ENCODE results near the gene NFKBIE. TPM values are rescaled to one million over a fixed set of nuclear protein-coding genes. Genes with fewer than 3 reads are reported as not detected.

NFKBIE gene
- total and polyA plus RNA-seq, 2 of the 13 experiments (the other 11 are each of a cell fraction or from before 2014, with no cell fraction given) = 6.7 to 14.5 TPM

DNA sequence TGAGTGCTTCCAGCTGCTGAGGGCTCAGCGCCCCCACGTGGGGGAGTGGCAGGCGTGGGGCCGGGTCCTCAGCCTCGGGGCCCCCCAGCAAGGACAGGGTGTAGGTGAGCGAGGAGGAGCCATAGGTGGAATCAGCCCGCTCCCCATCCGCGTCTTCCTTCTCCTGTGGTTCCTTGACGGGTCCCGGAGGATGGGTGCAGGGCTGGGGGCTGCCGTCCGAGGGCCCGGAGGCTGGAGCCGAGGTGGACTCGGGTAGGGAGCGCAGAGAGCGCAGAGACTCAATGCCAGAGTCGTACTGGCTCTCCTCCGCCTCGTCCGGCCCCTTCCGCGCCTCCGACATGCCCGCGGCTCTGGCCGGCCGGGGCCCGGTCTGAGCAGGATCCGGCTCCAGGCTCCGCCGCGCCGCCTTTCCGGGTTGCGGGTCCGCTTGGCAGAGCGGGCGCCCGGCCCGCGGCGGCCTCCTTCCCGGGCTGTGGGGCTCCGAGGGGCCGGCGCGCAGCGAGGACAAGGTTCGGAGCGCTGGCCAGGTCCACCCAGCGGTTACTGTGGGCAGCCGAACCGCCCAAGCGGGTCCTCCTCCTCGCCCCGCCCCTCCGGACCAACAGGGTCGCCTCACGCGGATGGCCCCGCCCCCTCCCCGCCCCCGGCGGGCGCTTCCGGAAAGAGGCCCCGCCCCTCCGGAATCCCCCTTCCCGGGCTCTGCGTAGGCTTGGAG lies at the start of gene NFKBIE (continued):
- TF ChIP-seq, protein P1, sequence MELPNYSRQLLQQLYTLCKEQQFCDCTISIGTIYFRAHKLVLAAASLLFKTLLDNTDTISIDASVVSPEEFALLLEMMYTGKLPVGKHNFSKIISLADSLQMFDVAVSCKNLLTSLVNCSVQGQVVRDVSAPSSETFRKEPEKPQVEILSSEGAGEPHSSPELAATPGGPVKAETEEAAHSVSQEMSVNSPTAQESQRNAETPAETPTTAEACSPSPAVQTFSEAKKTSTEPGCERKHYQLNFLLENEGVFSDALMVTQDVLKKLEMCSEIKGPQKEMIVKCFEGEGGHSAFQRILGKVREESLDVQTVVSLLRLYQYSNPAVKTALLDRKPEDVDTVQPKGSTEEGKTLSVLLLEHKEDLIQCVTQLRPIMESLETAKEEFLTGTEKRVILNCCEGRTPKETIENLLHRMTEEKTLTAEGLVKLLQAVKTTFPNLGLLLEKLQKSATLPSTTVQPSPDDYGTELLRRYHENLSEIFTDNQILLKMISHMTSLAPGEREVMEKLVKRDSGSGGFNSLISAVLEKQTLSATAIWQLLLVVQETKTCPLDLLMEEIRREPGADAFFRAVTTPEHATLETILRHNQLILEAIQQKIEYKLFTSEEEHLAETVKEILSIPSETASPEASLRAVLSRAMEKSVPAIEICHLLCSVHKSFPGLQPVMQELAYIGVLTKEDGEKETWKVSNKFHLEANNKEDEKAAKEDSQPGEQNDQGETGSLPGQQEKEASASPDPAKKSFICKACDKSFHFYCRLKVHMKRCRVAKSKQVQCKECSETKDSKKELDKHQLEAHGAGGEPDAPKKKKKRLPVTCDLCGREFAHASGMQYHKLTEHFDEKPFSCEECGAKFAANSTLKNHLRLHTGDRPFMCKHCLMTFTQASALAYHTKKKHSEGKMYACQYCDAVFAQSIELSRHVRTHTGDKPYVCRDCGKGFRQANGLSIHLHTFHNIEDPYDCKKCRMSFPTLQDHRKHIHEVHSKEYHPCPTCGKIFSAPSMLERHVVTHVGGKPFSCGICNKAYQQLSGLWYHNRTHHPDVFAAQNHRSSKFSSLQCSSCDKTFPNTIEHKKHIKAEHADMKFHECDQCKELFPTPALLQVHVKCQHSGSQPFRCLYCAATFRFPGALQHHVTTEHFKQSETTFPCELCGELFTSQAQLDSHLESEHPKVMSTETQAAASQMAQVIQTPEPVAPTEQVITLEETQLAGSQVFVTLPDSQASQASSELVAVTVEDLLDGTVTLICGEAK (IDR thresholded peaks at IDR 0.05) = no peak
- TF ChIP-seq, protein P1 (CRISPR knock-in tag; IDR thresholded peaks at IDR 0.05) = no peak; the same call in 1 of the 2 replicates
- TF ChIP-seq SSRP1 (CRISPR knock-in tag; IDR thresholded peaks at IDR 0.05) = no peak
- peak; percentile 76; the same call in 1 of the 2 replicates for TF ChIP-seq ZNF230 (CRISPR knock-in tag; IDR thresholded peaks at IDR 0.05)
- no peak for TF ChIP-seq ZNF136 (CRISPR knock-in tag; IDR thresholded peaks at IDR 0.05; ENCODE audit: low read depth)
- TF ChIP-seq ZNF747 (CRISPR knock-in tag; IDR thresholded peaks at IDR 0.05; ENCODE audit: borderline replicate concordance) = no peak
- TF ChIP-seq ZNF569 (CRISPR knock-in tag; IDR thresholded peaks at IDR 0.05; ENCODE audit: borderline replicate concordance) = no peak
- no peak for TF ChIP-seq SRSF4 (IDR thresholded peaks at IDR 0.05; ENCODE audit: low read depth, low read length, poor library complexity, severe bottlenecking)
- TF ChIP-seq, protein P2, sequence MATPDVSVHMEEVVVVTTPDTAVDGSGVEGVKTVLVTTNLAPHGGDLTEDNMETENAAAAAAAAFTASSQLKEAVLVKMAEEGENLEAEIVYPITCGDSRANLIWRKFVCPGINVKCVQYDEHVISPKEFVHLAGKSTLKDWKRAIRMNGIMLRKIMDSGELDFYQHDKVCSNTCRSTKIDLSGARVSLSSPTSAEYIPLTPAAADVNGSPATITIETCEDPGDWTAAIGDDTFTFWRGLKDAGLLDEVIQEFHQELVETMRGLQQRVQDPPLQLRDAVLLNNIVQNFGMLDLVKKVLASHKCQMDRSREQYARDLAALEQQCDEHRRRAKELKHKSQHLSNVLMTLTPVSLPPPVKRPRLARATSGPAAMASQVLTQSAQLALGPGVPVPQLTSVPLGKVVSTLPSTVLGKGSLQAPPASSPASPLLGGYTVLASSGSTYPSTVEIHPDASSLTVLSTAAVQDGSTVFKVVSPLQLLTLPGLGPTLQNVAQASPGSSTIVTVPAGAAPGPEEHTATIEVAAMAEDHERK (CRISPR knock-in tag; IDR thresholded peaks at IDR 0.05; ENCODE audit: low read depth) = no peak
- TF ChIP-seq, protein P3, sequence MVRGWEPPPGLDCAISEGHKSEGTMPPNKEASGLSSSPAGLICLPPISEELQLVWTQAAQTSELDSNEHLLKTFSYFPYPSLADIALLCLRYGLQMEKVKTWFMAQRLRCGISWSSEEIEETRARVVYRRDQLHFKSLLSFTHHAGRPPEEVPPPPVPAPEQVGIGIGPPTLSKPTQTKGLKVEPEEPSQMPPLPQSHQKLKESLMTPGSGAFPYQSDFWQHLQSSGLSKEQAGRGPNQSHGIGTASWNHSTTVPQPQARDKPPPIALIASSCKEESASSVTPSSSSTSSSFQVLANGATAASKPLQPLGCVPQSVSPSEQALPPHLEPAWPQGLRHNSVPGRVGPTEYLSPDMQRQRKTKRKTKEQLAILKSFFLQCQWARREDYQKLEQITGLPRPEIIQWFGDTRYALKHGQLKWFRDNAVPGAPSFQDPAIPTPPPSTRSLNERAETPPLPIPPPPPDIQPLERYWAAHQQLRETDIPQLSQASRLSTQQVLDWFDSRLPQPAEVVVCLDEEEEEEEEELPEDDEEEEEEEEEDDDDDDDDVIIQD (CRISPR knock-in tag; IDR thresholded peaks at IDR 0.05; ENCODE audit: low read depth) = no peak
- TF ChIP-seq, protein P4, sequence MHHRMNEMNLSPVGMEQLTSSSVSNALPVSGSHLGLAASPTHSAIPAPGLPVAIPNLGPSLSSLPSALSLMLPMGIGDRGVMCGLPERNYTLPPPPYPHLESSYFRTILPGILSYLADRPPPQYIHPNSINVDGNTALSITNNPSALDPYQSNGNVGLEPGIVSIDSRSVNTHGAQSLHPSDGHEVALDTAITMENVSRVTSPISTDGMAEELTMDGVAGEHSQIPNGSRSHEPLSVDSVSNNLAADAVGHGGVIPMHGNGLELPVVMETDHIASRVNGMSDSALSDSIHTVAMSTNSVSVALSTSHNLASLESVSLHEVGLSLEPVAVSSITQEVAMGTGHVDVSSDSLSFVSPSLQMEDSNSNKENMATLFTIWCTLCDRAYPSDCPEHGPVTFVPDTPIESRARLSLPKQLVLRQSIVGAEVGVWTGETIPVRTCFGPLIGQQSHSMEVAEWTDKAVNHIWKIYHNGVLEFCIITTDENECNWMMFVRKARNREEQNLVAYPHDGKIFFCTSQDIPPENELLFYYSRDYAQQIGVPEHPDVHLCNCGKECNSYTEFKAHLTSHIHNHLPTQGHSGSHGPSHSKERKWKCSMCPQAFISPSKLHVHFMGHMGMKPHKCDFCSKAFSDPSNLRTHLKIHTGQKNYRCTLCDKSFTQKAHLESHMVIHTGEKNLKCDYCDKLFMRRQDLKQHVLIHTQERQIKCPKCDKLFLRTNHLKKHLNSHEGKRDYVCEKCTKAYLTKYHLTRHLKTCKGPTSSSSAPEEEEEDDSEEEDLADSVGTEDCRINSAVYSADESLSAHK (CRISPR knock-in tag; IDR thresholded peaks at IDR 0.05; ENCODE audit: borderline replicate concordance) = no peak
- peak; percentile 62 for TF ChIP-seq PHF8 (CRISPR knock-in tag; IDR thresholded peaks at IDR 0.05)
- no peak for TF ChIP-seq PHB2 (IDR thresholded peaks at IDR 0.05; ENCODE audit: partially characterized antibody)
- TF ChIP-seq ZNF768 (CRISPR knock-in tag; IDR thresholded peaks at IDR 0.05) = peak; percentile 59; the same call in 1 of the 2 replicates
- no peak for TF ChIP-seq ZC3H4 (CRISPR knock-in tag; IDR thresholded peaks at IDR 0.05; ENCODE audit: borderline replicate concordance)

All from HepG2 (cell line).